ENCODE measurements around the gene CEP164.

Gene CEP164

GRCh38 chr11:117292616-117293015 lies 35.0 kb upstream of the CEP164 start:
- Histone ChIP-seq H3K36me3 (peaks cover 67% of the 10 kb centered on the region), H3K9me3 (ENCODE audit: severe bottlenecking) (no peaks in the 10 kb centered on the region), H3K27ac (no peak overlapping the region), H3K27me3 (ENCODE audit: insufficient read depth, low read depth, severe bottlenecking) (no peaks in the 10 kb centered on the region), H3K4me3 (ENCODE audit: low read depth, low read length) (no peak overlapping the region)
- TF ChIP-seq, protein P1, sequence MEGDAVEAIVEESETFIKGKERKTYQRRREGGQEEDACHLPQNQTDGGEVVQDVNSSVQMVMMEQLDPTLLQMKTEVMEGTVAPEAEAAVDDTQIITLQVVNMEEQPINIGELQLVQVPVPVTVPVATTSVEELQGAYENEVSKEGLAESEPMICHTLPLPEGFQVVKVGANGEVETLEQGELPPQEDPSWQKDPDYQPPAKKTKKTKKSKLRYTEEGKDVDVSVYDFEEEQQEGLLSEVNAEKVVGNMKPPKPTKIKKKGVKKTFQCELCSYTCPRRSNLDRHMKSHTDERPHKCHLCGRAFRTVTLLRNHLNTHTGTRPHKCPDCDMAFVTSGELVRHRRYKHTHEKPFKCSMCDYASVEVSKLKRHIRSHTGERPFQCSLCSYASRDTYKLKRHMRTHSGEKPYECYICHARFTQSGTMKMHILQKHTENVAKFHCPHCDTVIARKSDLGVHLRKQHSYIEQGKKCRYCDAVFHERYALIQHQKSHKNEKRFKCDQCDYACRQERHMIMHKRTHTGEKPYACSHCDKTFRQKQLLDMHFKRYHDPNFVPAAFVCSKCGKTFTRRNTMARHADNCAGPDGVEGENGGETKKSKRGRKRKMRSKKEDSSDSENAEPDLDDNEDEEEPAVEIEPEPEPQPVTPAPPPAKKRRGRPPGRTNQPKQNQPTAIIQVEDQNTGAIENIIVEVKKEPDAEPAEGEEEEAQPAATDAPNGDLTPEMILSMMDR (IDR thresholded peaks at IDR 0.05; ENCODE audit: low read depth, low read length), result no peak
- DNase-seq, result no peak

DNA sequence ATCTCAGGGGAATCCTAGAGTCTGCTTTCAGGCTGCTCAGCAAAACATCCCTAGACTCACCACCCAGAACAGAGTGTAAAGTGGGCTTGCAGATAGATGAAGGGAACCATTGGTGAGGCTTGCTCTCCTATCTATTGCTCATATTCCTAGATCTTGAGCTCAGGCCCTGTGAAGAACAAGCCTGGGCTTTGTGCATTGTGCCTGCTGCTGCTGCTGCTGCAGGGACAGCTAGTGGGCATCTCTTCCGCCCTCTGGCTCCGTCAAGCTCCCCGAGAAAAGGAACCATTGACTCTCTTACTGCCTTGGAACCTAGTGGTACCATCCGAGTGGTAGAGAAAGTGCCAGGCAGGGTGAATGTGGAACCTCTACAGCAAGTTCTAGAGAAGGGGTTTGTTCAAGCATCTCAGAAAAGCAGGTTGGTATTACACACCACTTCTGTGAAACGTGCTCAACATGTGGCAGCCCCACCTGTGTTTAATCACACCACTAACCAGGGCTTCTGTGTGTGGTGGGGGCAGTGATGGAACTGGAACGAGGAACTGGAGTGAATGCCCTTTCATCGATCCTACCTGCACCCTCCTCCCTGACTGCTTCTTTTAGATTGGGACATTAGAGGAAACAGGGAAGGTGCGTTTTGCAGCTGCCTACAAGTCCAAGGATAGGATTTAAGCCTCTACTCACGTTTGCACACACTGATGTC lies 32.1 kb upstream of the CEP164 start:
- Histone ChIP-seq H3K27ac (no peak overlapping the region), H3K36me3 (peaks cover 43% of the 10 kb centered on the region), H3K9me3 (ENCODE audit: severe bottlenecking) (no peaks in the 10 kb centered on the region), H3K4me3 (ENCODE audit: low read depth, low read length) (no peak overlapping the region), H3K27me3 (ENCODE audit: insufficient read depth, low read depth, severe bottlenecking) (no peaks in the 10 kb centered on the region)
- TF ChIP-seq, protein P1 (IDR thresholded peaks at IDR 0.05; ENCODE audit: low read depth, low read length), result no peak
- no peak for DNase-seq

DNA sequence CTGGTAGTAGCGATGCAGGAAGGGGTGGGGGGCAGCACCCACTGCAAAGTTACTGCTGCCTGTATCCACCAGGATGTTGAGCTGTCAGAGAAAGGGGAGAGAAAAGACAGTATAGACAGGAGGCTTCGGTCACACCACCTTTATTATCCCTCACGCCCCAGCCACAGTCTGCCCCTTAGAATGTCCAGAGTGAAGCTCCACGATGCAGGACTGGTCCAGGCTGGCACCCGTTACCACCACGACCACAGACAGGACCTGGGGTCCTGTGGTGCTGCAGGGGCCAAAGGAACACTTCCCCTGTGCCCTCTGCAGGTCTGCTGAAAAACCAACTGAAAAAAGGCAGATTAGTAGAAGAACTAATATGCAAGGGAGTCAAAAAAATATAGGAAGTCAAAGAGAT lies 30.8 kb upstream of the CEP164 start:
- Histone ChIP-seq H3K36me3 (peaks cover 31% of the 10 kb centered on the region), H3K4me3 (ENCODE audit: low read depth, low read length) (no peak overlapping the region), H3K27ac (no peak overlapping the region; the same call in none of the 2 replicates), H3K9me3 (ENCODE audit: severe bottlenecking) (no peaks in the 10 kb centered on the region), H3K27me3 (ENCODE audit: insufficient read depth, low read depth, severe bottlenecking) (no peaks in the 10 kb centered on the region)
- TF ChIP-seq, protein P1 (IDR thresholded peaks at IDR 0.05; ENCODE audit: low read depth, low read length), result no peak
- no peak for DNase-seq

DNA sequence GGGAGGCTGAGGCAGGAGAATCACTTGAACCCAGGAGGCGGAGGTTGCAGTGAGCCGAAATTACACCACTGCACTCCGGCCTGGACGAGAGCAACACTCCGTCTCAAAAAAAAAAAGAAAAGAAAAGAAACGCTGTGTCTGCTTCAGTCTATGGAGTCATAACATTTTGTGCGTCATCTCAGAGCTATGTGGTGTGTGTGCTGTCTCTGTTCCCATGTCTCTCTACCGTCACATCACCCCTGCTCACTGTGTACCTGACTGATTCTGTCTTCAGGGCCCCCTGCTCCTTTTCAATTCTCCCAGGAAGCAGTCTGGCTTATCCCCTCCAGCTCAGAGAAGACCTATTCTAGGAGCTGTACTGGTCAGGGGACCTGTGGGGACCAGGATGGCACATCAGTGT lies 29.5 kb upstream of the CEP164 start:
- no peak for DNase-seq
- TF ChIP-seq, protein P1 (IDR thresholded peaks at IDR 0.05; ENCODE audit: low read depth, low read length), result no peak

GRCh38 chr11:117299351-117300282 lies 28.0 kb upstream of the CEP164 start:
- Histone ChIP-seq H3K4me3 (ENCODE audit: low read depth, low read length) (no peak overlapping the region), H3K9me3 (ENCODE audit: severe bottlenecking) (no peaks in the 10 kb centered on the region), H3K27me3 (ENCODE audit: insufficient read depth, low read depth, severe bottlenecking) (no peaks in the 10 kb centered on the region), H3K27ac (peak overlapping the region; percentile 83), H3K36me3 (peaks cover 10% of the 10 kb centered on the region; the same call in 1 of the 2 replicates)
- TF ChIP-seq, protein P1 (IDR thresholded peaks at IDR 0.05; ENCODE audit: low read depth, low read length), result no peak
- DNase-seq, result peak; percentile 87

More for the DNA sequence above, 29.5 kb upstream of the CEP164 start:
- H3K27ac ChIP-seq, result peak overlapping the region; percentile 83
- H3K4me3 ChIP-seq (ENCODE audit: low read depth, low read length), result no peak overlapping the region
- H3K27me3 ChIP-seq (ENCODE audit: insufficient read depth, low read depth, severe bottlenecking), result no peaks in the 10 kb centered on the region
- no peaks in the 10 kb centered on the region for H3K9me3 ChIP-seq (ENCODE audit: severe bottlenecking)
- peaks cover 22% of the 10 kb centered on the region for H3K36me3 ChIP-seq
